Progenitor cell of endocrine pancreas (in vitro differentiated cells): ENCODE measurements around the gene RPL34. TPM values are rescaled to one million over a fixed set of nuclear protein-coding genes. Genes with fewer than 3 reads are reported as not detected.

ENCODE experiments used
- DNase-seq: peaks from one replicate; pipeline ENCODE4 v3.0.0; 2021; ENCODE audit warnings: low spot score; ENCODE audit not compliant: unreplicated experiment
- H3K27ac Mint-ChIP-seq: 2 replicates; pipeline ENCODE4 v1.8.0; 2021; ENCODE audit warnings: mild to moderate bottlenecking, moderate library complexity, mixed read lengths
- H3K27me3 Mint-ChIP-seq: 2 replicates; pipeline ENCODE4 v1.8.0; 2021; ENCODE audit warnings: mixed read lengths
- H3K36me3 Mint-ChIP-seq: 2 replicates; pipeline ENCODE4 v1.8.0; 2022; ENCODE audit warnings: mixed read lengths; ENCODE audit not compliant: insufficient read depth
- H3K4me1 Mint-ChIP-seq: 2 replicates; pipeline ENCODE4 v1.8.0; 2021; ENCODE audit warnings: low read depth, mixed read lengths
- H3K4me3 Mint-ChIP-seq: 2 replicates; pipeline ENCODE4 v1.8.0; 2021; ENCODE audit warnings: low read depth, mild to moderate bottlenecking, moderate library complexity, mixed read lengths
- H3K9me3 Mint-ChIP-seq: 2 replicates; pipeline ENCODE4 v1.8.0; 2021; ENCODE audit warnings: low read depth, mixed read lengths
- total RNA-seq: library from RNA; stranded (reverse); gene quantifications from 2 replicates; pipeline ENCODE4 v1.2.1, GENCODE V29; 2021
- TF ChIP-seq, protein P1 (sequence below): fragments of 200-600 bp; sonication (generic); IDR thresholded peaks from one replicate; pipeline ENCODE4 v1.5.0; 2021; ENCODE audit warnings: antibody characterized with exemption, mild to moderate bottlenecking; ENCODE audit not compliant: unreplicated experiment

RPL34 gene
- total RNA-seq, 1 donor from 2014 or later: 1,226 TPM

DNA sequence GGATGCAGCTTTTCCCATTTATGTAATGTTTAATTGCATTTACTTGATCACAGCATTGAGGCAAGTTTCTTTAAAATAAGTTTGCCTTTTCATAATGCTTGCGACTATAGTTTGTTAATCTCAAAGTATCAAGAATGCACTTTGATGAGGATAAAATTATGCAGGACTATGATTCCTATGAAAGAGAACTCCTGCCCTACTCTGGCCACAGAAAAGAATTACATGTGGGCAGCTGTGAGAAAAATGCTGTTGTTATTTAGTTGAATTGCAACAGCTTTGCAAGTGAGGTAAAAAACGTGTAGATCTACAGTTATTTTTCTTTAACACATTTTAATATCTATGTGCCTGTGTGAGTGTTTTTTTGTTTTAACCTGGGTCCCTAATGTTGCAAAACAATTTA lies 17.5 kb downstream of the RPL34 start:
- H3K4me1 Mint-ChIP-seq: no peaks in the 10 kb centered on the region
- no peaks in the 10 kb centered on the region for H3K27me3 Mint-ChIP-seq
- H3K27ac Mint-ChIP-seq: no peak overlapping the region
- DNase-seq: no peak
- H3K36me3 Mint-ChIP-seq: peaks cover 11% of the 10 kb centered on the region
- H3K9me3 Mint-ChIP-seq: no peaks in the 10 kb centered on the region
- no peak overlapping the region for H3K4me3 Mint-ChIP-seq
- TF ChIP-seq, protein P1, sequence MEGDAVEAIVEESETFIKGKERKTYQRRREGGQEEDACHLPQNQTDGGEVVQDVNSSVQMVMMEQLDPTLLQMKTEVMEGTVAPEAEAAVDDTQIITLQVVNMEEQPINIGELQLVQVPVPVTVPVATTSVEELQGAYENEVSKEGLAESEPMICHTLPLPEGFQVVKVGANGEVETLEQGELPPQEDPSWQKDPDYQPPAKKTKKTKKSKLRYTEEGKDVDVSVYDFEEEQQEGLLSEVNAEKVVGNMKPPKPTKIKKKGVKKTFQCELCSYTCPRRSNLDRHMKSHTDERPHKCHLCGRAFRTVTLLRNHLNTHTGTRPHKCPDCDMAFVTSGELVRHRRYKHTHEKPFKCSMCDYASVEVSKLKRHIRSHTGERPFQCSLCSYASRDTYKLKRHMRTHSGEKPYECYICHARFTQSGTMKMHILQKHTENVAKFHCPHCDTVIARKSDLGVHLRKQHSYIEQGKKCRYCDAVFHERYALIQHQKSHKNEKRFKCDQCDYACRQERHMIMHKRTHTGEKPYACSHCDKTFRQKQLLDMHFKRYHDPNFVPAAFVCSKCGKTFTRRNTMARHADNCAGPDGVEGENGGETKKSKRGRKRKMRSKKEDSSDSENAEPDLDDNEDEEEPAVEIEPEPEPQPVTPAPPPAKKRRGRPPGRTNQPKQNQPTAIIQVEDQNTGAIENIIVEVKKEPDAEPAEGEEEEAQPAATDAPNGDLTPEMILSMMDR: no peak

- DNase-seq: no peak
- TF ChIP-seq, protein P1: no peak
- Mint-ChIP-seq H3K27me3 (no peaks in the 10 kb centered on the region), H3K4me3 (no peak overlapping the region), H3K36me3 (no peaks in the 10 kb centered on the region), H3K4me1 (no peaks in the 10 kb centered on the region), H3K9me3 (no peaks in the 10 kb centered on the region), H3K27ac (no peak overlapping the region)
These were observed 23.9 kb downstream of the RPL34 start for GRCh38 chr4:108644237-108644636.

DNA sequence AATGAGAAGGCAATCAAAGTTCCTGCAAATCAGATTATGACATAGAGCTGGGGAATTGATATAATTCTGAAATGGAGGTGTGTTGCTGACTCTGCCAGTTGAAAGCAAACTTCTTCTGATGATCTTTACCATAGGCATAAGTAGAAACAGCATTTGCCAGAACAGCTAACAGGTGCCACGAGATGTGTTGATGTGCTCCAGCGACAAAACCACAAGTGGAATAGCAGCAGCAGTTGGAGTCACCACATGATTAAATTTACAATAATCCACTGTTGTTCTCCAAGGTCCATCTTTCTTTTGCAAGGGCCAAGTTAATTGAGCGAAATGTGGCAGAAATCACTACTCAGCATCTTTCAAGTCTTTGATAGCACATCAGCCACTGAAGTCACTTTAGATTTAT lies 26.3 kb downstream of the RPL34 start:
- no peaks in the 10 kb centered on the region for H3K9me3 Mint-ChIP-seq
- no peak for DNase-seq
- H3K4me3 Mint-ChIP-seq: no peak overlapping the region
- no peaks in the 10 kb centered on the region for H3K36me3 Mint-ChIP-seq
- no peaks in the 10 kb centered on the region for H3K27me3 Mint-ChIP-seq
- peaks cover 8% of the 10 kb centered on the region for H3K4me1 Mint-ChIP-seq
- TF ChIP-seq, protein P1: no peak
- no peak overlapping the region for H3K27ac Mint-ChIP-seq

DNA sequence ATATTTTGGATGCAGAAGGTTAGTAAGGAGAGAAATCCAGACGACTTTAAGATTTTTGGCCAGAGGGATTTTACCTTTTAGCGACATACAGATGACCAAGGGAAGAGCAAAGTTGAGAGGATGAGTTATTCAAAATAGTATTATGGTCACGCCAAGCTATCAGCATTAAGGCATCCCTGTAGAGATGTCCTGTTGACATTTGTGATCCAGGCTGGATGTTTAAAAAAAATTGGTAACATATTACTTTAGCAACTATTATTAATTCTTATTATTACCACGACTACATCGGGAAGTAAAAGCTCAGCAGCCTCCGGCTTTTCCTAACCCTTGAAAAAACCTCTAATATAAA lies 29.5 kb downstream of the RPL34 start:
- H3K27ac Mint-ChIP-seq: peak overlapping the region; percentile 99
- peaks cover 9% of the 10 kb centered on the region for H3K36me3 Mint-ChIP-seq
- no peaks in the 10 kb centered on the region for H3K9me3 Mint-ChIP-seq
- TF ChIP-seq, protein P1: no peak
- no peaks in the 10 kb centered on the region for H3K27me3 Mint-ChIP-seq
- DNase-seq: no peak
- H3K4me3 Mint-ChIP-seq: peak overlapping the region; percentile 95
- H3K4me1 Mint-ChIP-seq: peaks cover 19% of the 10 kb centered on the region

- peaks cover 10% of the 10 kb centered on the region for H3K36me3 Mint-ChIP-seq
These were observed 30.0 kb downstream of the RPL34 start, which contains the start of gene OSTC for GRCh38 chr4:108650212-108651013. Gene OSTC, plus strand, starts transcription at chr4:108650599. Its CDS starts 57 bp downstream, at chr4:108650656.

More at GRCh38 chr4:108650212-108651013, 30.0 kb downstream of the RPL34 start, which contains the start of gene OSTC:
- H3K9me3 Mint-ChIP-seq: no peaks in the 10 kb centered on the region
- H3K27ac Mint-ChIP-seq: peak within 1 kb of the TSS; percentile 99
- peaks cover 19% of the 10 kb centered on the region for H3K4me1 Mint-ChIP-seq
- DNase-seq: peak; percentile 85
- no peaks in the 10 kb centered on the region for H3K27me3 Mint-ChIP-seq
- TF ChIP-seq, protein P1: peak; percentile 17
- H3K4me3 Mint-ChIP-seq: peak within 1 kb of the TSS; percentile 95
